Ishikawa (cell line): ENCODE results near the gene CDC45.
A peak's percentile ranks its signal among the peaks of the same experiment; 100 is the strongest.

Source experiments
- CEBPB ChIP-seq: IDR thresholded peaks from 2 replicates; pipeline ENCODE4 v1.6.1; 2012
- CREB1 ChIP-seq: IDR thresholded peaks from 2 replicates; pipeline ENCODE4 v1.6.1; 2012; ENCODE audit warnings: low read depth
- EGR1 ChIP-seq: IDR thresholded peaks from 2 replicates; pipeline ENCODE4 v1.6.1; 2012
- EP300 ChIP-seq: IDR thresholded peaks from 2 replicates; pipeline ENCODE4 v1.6.1; 2012; ENCODE audit warnings: borderline replicate concordance
- FOXM1 ChIP-seq: IDR thresholded peaks from 2 replicates; pipeline ENCODE4 v1.6.1; 2012; ENCODE audit warnings: low read depth, borderline replicate concordance
- NFIC ChIP-seq: IDR thresholded peaks from 2 replicates; pipeline ENCODE4 v1.6.1; 2012
- RAD21 ChIP-seq: IDR thresholded peaks from 2 replicates; pipeline ENCODE4 v1.6.1; 2012; ENCODE audit warnings: low read depth
- TAF1 ChIP-seq: IDR thresholded peaks from 2 replicates; pipeline ENCODE4 v1.6.1; 2012; ENCODE audit warnings: low read depth, mild to moderate bottlenecking
- TCF12 ChIP-seq: IDR thresholded peaks from 2 replicates; pipeline ENCODE4 v1.6.1; 2012; ENCODE audit warnings: low read depth
- TEAD4 ChIP-seq: IDR thresholded peaks from 2 replicates; pipeline ENCODE4 v1.6.1; 2012
- USF1 ChIP-seq: IDR thresholded peaks from 2 replicates; pipeline ENCODE4 v1.6.1; 2012
- YY1 ChIP-seq: IDR thresholded peaks from 2 replicates; pipeline ENCODE4 v1.6.1; 2012; ENCODE audit warnings: low read depth
- ZBTB7A ChIP-seq: IDR thresholded peaks from 2 replicates; pipeline ENCODE4 v1.6.1; 2012; ENCODE audit warnings: low read depth
- TF ChIP-seq, protein P1 (sequence below): IDR thresholded peaks from 2 replicates; pipeline ENCODE4 v1.6.1; 2012
- TF ChIP-seq, protein P2 (sequence below): IDR thresholded peaks from 2 replicates; pipeline ENCODE4 v1.6.1; 2012; ENCODE audit warnings: low read depth, mild to moderate bottlenecking

Gene CDC45

GRCh38 chr22:19508024-19508776 lies 28.5 kb downstream of the CDC45 start:
- TF ChIP-seq TCF12: no peak
- TF ChIP-seq CREB1: no peak
- TF ChIP-seq TAF1: no peak
- TF ChIP-seq EP300: no peak
- TF ChIP-seq EGR1: no peak
- TF ChIP-seq ZBTB7A: no peak
- no peak for TF ChIP-seq NFIC
- TF ChIP-seq CEBPB: no peak
- no peak for TF ChIP-seq TEAD4
- no peak for TF ChIP-seq RAD21
- no peak for TF ChIP-seq YY1
- no peak for TF ChIP-seq FOXM1
- TF ChIP-seq USF1: no peak
- TF ChIP-seq, protein P1, sequence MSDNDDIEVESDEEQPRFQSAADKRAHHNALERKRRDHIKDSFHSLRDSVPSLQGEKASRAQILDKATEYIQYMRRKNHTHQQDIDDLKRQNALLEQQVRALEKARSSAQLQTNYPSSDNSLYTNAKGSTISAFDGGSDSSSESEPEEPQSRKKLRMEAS: no peak

DNA sequence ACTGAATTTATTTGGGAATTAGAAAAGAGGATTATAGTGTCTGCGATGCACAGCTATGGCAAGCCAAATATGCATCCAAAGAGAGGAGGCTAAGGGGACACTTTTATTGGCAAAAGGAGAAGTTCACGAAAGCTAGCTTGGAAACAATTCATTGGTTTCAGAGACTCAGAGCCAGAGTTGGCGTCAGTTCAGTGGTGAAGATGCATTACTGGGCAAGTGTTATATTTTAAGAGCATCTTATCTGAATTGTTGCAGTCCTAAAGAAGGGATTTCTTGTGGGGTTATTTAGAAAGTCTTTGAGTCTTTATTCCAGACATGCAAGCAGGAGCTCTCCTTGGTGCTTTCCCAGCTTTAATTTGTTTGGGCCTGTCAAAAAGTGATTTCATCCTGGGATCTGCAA lies 29.5 kb downstream of the CDC45 start:
- TF ChIP-seq, protein P2, sequence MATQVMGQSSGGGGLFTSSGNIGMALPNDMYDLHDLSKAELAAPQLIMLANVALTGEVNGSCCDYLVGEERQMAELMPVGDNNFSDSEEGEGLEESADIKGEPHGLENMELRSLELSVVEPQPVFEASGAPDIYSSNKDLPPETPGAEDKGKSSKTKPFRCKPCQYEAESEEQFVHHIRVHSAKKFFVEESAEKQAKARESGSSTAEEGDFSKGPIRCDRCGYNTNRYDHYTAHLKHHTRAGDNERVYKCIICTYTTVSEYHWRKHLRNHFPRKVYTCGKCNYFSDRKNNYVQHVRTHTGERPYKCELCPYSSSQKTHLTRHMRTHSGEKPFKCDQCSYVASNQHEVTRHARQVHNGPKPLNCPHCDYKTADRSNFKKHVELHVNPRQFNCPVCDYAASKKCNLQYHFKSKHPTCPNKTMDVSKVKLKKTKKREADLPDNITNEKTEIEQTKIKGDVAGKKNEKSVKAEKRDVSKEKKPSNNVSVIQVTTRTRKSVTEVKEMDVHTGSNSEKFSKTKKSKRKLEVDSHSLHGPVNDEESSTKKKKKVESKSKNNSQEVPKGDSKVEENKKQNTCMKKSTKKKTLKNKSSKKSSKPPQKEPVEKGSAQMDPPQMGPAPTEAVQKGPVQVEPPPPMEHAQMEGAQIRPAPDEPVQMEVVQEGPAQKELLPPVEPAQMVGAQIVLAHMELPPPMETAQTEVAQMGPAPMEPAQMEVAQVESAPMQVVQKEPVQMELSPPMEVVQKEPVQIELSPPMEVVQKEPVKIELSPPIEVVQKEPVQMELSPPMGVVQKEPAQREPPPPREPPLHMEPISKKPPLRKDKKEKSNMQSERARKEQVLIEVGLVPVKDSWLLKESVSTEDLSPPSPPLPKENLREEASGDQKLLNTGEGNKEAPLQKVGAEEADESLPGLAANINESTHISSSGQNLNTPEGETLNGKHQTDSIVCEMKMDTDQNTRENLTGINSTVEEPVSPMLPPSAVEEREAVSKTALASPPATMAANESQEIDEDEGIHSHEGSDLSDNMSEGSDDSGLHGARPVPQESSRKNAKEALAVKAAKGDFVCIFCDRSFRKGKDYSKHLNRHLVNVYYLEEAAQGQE: peak; percentile 49
- no peak for TF ChIP-seq YY1

- TF ChIP-seq TAF1: no peak
Observed at GRCh38 chr22:19509923-19510322, 30.2 kb downstream of the CDC45 start.

GRCh38 chr22:19510919-19511341 lies 31.2 kb downstream of the CDC45 start:
- TF ChIP-seq CREB1: no peak
- TF ChIP-seq, protein P2: no peak
- TF ChIP-seq ZBTB7A: no peak
- no peak for TF ChIP-seq CEBPB
- TF ChIP-seq FOXM1: no peak
- TF ChIP-seq USF1: no peak
- TF ChIP-seq EGR1: no peak
- no peak for TF ChIP-seq TAF1
- TF ChIP-seq TCF12: no peak
- TF ChIP-seq EP300: no peak
- no peak for TF ChIP-seq YY1
- TF ChIP-seq, protein P1: no peak
- TF ChIP-seq TEAD4: no peak
- TF ChIP-seq RAD21: no peak
- no peak for TF ChIP-seq NFIC

DNA sequence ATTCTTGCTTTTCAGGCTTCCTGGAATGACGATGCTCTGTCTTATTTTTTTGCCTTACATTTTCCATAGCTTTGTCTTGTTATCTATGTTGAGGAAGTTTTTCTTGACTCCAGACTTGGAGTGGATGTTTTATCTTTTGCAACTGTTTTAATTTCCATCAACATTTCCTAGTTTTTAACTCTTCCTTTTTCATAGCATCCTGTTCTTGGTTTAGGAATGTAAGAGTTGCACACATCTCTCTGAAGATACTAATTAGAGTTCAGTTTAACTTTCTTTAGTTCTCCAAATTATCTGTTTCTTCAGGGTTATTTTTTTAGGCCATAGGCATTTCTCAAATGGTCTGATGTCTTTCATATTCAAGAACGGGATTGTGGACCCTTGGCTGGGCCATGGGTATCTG lies 34.1 kb downstream of the CDC45 start:
- TF ChIP-seq CEBPB: no peak
- TF ChIP-seq ZBTB7A: no peak
- TF ChIP-seq TCF12: no peak
- no peak for TF ChIP-seq NFIC
- no peak for TF ChIP-seq EP300
- TF ChIP-seq TAF1: no peak
- no peak for TF ChIP-seq CREB1
- no peak for TF ChIP-seq USF1
- TF ChIP-seq, protein P1: no peak
- TF ChIP-seq EGR1: no peak
- no peak for TF ChIP-seq RAD21
